CD4-positive, alpha-beta T cell treated with Interferon alpha-2 for 1 hour (primary cell): ENCODE data around the gene OR7G3.

Source experiments
- DNase-seq, 2 donors: peaks; one replicate each; pipeline ENCODE4 v3.0.0-alpha.2; 2020 to 2022

OR7G3 gene

DNA sequence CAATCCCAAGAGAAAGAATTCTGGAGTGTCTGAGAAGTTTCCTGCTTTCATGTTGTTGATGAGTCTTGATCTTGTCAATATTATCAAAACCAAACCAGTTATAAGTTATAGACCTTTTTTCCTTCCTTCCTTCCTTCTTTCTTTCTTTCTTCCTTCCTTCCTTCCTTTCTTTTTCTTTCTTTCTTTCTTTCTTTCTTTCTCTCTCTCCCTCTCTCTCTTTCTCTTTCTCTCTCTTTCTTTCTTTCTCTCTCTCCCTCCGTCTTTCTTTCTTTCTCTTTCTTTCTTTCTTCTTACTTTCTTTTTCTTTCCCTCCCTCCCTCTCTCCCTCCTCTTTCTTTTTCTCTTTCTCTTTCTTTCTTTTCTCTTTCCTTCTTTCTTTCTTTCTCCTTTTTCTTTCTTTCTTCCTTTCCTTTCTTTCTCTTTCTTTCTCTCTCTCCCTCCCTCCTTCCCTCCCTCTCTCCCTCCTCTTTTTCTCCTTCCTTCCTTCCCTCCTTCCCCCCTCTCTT lies at the start of gene OR7G3:
Gene OR7G3, minus strand, starts transcription at position 51 of the 506 bp plus-strand sequence. Its CDS starts 0 bp downstream, at position 51.
- no peak for DNase-seq

DNA sequence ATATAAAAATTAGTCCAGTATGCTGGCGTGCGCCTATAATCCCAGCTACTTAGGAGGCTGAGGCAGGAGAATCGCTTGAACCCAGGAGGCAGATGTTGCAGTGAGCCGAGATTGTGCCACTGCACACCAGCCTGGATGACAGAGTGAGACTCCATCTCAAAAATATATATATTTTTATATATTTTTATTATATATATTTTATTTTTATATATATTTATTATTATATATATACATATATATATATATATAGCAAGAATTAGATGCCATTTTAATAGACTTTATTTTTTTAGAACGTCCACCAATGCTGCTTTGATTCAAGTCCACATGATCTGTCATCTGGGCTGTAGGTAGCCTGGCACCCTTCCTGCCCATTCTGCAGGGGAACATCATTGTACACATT lies 48.6 kb upstream of the OR7G3 start:
- DNase-seq: no peak

DNA sequence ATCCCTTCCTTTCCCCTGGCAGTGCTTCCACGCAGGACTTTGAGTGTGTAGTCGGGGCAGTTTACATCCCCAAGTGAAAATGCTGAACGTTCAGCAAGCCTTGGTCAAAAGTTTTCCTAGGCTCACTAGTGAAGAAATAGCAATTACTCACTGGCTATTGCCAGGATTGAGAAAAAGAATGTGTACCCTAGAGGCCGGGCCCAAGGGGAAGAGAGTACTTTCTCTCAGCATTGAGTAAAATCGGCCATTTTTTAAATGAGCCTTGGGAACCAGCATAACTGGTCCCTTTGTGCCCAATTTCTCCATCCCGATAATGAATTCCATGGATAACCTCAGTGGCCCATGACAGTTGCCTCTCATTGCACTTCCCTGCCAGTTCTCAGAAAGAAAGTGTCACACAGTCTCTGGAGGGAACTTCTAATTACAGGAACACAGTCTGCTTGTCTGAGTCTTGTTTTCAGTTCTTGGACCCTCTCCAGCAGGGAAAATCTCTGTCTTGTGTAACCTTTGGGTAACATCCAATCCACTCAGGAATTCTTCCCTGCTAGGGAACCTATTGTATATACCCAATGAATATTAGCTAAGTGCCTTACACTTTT lies 44.7 kb upstream of the OR7G3 start:
- DNase-seq: no peak

DNA sequence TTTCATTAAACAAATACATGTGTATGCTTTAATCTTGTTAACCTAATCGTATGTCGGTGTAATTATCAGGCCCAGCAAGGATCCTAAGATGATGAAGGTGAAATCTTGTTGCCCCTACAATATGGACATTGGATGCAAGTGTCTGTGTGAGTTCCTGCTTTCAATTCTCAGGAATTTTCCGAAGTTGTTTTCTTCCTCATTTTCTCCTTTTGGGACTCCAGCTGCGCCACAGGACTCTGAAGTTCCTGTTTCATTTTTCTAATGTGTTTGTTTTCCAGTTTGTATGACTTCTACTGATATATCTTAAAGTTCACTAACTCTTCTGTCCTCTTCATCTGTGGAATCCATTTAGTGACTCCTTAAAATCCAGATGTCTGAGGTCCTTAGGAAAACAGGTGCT lies 40.1 kb upstream of the OR7G3 start:
- DNase-seq: no peak

DNA sequence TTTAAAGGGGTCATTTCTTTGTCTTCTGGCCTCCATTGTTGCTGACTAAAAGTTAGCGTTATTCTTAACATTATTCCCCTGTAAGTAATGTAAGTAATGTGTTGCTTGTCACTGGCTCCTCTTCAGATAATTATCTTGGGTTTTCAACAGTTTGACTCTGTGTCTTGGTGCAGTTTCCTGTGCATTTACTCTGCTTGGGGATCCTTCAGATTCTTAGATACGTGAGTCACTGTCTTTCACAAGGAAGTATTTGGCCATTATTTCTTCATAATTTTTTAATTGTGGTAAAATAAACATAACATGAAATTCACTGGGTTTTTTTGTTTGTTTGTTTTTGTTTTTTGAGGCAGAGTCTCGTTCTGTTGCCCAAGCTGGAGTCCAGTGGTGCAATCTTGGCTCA lies 38.5 kb upstream of the OR7G3 start:
- DNase-seq: no peak

DNA sequence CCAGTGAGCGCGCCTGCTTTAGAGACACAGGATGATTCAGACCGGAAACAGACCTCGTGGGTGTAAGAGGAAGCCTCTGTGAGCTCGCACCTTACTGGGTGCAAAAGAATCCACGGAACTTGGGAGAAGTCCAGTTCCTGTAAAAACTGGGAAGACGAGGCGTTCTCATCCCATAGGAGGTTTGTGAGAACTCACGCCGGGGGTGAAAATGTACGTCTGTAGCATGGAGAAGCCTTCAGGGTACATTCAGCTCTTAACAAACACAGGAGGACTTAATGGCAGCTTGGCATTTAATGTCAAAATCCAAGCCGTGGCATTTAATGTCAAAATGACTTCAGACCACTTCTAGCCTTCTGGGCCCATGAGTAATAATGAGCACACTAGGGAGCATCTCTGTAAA lies 34.7 kb upstream of the OR7G3 start:
- no peak for DNase-seq

DNA sequence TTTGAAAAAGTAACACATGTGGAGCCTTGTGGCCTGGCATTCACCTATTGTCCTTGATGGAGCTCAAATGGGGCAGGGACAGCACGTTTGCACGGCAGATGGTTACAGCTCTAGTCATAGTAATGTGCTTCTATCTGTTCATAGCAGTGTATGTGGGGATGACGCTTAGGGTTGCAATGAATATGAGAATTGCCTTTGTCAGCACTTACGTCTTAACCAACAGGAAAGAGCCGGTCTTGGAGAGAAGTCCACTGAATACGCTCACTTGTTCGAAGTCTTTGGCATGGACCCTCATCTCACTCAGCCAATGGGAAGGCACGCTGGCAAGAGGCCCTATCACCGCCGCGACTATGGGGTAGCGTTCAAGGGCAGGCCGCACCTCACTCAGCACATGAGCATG lies 33.1 kb upstream of the OR7G3 start:
- no peak for DNase-seq

DNA sequence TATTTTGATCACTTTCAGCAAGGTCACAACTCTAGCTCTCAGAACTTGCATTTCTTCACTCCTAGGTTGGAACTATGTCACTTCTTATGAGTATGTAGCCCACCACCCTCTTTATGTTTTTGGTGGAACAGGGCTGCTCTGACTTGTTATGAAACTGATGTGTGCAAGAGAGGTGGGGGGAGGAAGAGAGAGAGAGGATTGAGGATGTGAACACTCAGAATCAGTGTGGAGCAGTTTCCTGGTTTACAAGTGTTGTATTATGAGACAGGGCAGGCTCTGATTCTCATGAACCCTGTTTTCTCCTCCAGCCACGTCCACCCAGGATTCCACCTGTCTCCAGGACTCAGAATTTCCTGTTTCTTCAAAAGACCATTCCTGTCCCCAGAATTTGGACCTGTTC lies 29.6 kb upstream of the OR7G3 start:
- no peak for DNase-seq

DNA sequence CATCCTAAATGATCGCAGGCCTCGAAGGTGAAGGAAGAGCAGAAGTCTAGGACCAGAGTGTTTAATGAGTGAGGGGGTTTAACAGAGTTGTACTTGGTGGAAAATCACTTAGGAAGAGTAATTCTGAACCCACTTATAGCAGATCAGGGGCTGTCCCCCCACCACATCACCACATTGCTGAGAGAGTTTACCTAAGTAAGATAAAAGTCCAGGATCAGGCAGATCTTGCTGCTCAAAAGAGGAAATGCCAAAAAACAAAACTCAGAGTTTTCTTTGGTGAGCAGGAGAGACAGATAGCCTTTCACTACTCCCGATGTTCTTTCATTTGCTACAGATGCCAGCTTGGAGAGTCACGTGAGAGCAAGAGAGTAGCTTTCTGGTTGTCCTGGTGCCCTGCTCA lies 28.8 kb upstream of the OR7G3 start:
- DNase-seq: no peak

DNA sequence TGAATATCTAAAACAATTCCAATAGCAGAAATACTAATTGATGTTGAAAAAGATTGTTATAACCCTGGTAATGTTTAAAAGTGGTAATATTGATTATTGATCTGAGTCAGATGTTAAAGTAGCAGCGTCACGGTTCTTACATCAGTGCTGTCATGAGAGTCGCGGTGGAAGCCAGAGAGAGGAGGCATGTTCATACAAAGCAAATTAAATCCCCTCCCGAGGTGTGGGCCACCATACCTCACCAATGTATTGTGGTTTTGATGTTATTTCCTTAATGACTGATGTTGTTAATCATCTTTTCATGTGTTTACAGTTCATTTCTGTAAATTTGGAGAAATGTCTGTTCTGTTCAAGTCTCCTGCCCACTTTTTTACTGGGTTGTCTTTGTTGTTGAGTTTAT lies 24.6 kb upstream of the OR7G3 start:
- DNase-seq: peak in 1 of 2 donors; percentile 14

DNA sequence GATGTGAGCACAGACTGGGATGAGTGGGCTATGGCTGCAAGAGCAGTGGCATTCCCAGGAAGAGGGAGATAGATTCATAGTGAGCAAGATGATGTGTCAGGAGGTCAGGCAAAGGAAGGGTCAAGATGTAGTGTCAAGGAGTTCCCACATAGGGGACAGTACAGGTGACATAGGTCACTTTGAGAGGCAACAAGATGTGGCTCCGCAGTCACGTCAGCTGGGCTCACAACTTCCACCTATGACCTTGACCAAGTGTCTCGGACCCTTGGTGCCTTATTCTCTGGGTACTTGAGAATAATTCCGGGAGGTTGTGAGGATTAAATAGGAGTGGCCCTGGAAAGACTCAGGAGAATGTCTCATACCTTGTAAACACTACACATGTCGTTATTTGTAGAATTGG lies 23.9 kb upstream of the OR7G3 start:
- DNase-seq: no peak

DNA sequence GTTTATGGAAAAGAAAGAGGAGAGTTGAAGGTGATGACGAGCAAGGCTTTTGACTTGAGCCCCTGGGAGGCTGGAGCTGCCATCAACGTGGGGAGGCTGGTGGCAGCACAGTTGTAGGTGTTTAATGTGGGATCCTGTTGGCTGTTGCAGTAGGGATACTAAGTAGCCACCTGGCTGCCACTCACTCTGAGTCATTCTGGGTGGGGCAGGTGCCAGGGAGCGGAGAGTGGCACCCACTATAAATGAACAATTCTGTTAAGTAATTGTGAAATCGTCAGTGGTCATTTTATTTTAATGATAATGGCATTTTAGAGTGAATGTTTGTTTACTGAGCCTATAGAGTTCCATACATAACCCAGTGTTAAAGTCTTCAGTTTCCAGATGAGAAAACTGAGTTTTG lies 23.2 kb upstream of the OR7G3 start:
- no peak for DNase-seq

DNA sequence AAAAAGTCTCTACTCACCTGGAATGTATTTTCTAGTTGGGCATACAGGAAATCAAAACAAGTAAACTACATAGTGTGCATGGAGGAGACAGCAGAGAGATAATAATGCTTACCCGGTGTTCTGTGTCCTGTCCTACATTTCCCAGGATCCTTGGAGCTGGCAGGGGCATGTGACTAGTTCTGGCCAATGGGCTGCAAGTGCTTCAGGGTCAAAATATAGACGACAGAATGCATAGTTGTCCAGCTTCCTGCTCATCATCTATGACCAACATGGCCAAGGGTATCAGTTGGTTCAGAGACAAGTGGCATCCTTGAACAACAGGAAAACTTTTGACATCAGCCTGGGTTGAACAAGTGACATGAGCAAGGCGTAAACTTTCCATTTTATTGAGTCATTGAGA lies 21.9 kb upstream of the OR7G3 start:
- DNase-seq: no peak

DNA sequence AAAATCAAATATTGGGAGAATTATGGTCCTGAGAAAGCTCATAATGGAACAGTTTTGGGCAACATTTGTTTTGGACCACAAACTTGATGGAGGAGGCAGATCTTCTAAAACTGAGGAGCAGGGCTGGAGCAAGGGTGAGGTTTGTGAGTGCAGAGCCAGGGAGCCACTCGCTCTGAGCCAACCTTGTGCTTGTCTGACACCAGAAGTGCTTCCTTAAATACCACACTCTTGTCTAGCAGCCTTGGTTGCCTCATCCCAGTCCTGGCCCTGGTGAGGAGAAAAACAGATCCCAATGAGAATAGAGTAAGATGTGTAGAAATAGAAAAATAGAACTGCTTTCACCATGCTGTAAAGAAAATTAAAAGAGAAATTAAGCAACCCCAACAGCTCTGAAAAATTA lies 20.1 kb upstream of the OR7G3 start:
- no peak for DNase-seq

DNA sequence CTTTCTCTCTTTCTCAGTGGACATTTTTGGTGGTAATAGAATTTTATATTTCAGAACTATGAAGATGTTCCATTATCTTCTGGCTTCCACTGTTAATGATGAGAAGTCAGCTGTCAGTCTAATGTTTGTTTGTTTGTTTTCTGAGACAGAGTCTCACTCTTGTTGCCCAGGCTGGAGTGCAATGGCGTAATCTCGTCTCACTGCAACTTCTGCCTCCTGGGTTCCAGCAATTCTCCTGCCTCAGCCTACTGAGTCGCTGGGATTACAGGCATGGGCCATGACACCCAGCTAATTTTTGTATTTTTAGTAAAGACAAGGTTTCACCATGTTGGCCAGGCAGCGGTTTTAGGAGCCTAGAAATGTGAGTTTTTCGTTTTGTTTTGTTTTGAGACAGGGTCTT lies 18.2 kb upstream of the OR7G3 start:
- DNase-seq: no peak

DNA sequence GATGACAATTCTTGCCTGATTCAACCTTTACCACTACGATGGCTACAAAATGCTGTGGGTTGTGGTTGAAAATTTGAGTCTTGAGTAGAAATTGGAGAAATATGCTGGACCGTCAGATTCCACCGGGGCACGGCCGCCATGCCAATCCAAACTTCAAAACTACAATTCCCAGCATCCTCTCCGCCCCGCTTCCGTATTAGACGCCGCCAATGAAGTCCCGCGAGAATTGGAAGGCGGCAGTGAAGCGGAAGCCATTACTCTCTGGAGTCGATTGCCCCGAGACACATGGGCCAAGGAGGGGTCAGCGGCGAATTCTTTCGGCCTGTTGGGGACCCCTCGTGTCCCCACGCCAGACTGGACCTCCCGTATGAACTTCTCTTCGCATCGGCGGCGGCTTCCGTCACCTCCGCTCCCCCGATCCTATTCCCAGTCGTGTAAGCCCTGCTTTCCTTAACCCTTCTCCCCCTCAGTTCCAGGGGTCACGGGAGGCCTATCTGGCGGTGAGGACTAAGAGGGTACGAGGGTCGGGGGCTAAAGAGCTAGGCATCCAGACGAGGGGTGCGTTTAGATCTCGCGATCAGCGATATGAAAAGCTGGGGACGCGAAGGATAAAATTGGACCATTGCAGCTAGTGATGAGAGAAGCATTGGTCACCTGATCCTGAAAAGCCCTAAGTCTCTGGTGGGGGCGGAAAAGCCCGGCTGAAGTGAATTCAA lies 13.6 kb upstream of the OR7G3 start, which contains the start of gene ZNF317:
Gene ZNF317, plus strand, starts transcription at position 239 of the 716 bp plus-strand sequence. CDS start 15,620 bp downstream, outside the sequence.
- DNase-seq: peak; percentile 92 to 94

DNA sequence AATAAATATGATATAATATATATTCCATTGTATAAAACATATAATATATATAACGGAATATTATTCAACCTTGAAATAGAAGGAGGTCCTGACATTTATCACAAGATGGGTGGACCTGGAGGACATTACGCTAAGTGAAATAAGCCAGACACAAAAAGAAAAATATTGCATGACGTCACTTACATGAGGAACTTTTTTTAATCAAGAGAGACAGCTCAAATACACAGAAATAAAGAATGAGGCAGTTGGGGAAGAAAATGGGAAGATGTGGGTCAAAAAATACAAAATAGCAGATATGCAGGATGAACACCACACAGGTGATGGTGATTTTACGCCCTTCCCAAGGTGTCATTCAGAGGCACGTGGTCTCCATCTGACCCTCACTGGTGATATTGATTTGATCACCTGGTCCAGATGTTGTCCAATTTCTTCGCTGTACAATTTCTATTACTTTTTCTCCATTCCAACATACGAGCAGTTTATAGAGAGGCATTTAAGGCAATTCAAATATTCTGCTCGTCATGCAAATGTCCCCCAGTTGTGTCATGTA lies 12.9 kb upstream of the OR7G3 start:
- no peak for DNase-seq

DNA sequence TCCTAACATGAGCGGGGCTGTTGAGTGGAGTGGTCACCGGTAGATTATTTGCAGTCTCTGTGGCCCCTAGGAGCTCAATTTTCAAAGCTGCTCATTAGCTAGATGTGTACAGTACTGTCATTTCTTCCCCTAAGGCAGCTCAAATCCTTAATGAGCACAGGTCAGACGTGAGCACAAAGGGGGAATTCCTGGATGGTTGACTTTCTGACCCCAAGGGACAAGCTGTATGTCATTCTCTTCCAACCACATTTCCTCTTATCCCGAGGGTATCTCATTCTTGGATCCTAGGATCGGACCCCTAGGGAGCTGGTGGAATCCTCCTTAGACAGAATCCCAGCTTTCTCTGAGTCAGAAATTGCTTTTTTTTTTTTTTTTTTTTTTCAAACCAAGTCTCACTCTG lies 5.7 kb upstream of the OR7G3 start:
- no peak for DNase-seq

DNA sequence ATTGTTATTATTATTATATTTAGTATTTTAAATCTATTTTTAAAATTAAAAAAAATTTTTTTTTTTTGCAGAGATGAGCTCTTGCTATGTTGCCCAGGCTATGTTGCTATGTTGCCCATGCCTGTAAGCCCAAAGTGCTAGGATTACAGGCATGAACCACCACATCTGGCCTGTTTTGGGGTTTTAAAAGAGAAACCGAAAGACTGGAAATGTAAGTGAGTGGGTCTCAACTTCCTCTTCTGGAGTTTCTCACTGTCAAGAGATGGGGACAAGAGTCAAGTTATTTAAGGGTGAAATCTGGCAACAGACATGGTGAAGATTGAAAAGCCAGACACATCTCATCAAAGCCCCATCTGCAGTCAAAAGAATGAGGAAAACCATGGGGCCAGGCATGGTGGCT lies 4.2 kb upstream of the OR7G3 start:
- no peak for DNase-seq

DNA sequence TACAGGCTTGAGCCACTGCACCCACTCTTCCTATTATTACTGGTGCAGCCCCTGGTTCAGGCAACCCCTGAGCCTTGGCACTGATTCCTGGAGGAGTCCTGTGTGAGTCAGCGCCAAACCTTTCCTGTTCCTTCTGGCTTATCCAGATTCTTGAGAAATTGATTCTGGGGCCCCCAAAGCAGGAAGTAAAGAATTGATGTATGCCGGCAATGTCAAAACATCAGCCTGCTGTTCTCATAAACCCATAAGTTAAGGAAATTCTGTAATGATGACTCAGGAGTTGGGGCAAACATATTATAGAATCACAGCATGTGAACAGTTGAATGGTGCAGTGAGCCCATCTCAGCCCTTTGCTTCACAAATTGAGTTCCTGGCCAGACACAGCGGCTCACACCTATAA lies 1.4 kb upstream of the OR7G3 start:
- DNase-seq: no peak

DNA sequence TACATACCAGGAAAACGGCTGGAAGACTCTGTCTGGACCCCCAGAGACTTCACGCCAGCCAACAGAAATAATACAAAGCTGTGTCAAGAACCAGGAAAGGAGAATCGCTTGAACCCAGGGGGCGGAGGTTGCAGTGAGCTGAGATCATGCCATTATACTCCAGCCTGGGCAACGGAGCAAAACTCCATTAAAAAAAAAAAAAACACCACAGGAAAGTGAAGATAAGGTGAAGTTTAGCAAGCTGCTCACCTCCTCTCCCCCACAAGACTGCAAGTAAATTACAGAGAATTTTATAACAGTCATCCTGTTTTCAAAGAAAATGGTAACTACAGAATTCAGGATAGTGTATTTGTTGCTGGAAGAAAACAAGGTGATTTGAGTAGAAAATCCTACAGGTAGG lies 10.2 kb downstream of the OR7G3 start:
- no peak for DNase-seq

DNA sequence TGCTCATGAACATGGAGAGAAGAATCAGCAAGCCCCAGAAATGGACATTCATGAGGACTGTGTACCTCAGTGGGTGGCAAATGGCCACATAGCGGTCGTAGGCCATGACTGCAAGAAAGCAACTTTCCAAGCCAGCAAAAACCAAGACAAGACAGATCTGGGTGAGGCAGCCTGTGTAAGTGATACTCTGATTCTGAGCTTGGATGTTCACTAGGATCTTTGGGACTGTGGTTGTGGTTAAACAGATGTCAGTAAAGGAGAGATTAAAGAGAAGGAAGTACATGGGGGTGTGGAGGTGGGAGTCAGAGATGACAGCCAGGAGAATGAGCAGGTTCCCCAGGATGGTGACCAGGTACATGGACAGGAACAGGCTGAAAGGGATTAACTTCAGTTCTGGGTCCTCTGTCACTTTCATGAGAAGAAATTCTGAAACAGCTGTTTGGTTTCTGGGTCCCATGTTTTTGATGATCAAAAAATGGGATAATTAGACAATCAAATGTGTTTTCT lies 11.4 kb downstream of the OR7G3 start, which contains the start of gene OR7G1:
Gene OR7G1, minus strand, starts transcription at position 457 of the 507 bp plus-strand sequence. Its CDS starts 0 bp downstream, at position 457.
- DNase-seq: no peak

DNA sequence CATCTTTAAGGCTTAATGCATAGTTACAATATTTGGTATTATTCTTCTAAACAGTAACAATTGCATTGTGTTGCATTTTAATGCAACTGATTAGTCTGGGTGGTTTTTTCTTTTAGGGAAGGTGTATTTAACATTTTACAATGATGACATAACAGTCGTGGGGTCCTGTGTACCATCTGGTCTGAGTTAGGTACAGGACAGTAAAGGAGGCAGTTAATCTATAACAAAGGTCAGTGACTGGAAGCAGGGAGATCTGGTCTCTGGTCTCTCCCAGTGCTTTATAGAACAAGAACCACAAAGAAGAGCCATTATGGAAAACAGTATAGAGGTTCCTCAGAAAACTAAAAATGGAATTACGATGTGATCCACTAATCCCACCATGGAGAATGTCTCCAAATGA lies 16.8 kb downstream of the OR7G3 start:
- DNase-seq: no peak

DNA sequence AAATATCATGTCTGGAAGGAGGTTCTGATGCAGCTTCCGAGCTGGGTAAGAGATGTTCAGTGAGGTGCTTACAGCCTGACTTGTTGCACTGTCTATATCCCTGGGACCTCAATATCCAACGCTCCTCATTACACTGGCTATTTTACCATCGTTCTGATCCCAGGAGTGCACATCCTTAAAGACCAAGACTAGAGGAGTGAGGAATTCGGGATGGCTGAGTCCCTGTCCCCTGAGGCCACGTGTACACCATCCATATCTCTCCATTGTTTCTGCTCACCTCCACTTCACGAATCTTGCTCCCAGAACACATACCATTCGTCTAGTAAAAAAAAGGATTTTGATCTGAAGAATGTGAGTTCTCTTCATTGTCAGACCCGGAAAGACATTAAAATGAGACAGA lies 19.4 kb downstream of the OR7G3 start, which contains the start of gene OR7G2:
Gene OR7G2, minus strand, starts transcription at position 101 of the 400 bp plus-strand sequence. CDS start 4,232 bp downstream, outside the sequence.
- no peak for DNase-seq
